Activated CD4-positive, alpha-beta memory T cell treated with anti-CD3 and anti-CD28 coated beads, Interleukin-2, amount 10 ng/mL, durations not matched to agents 7 days and 5 days (primary cell): Measurements from ENCODE around the gene EVC. TPM values are rescaled to one million over a fixed set of nuclear protein-coding genes. Genes with fewer than 3 reads are reported as not detected.

Source experiments
- CTCF ChIA-PET: fragments of 350-600 bp; sonication (Branson Sonifier 250); formaldehyde crosslinking; loops from one replicate; lab custom pipeline; 2021; ENCODE audit warnings: antibody characterized with exemption, inconsistent platforms; lab: Charles Lee
- POLR2A ChIA-PET: fragments of 350-600 bp; sonication (Branson Sonifier 250); formaldehyde crosslinking; loops from one replicate; lab custom pipeline; 2021; ENCODE audit warnings: antibody characterized with exemption; lab: Charles Lee
- DNase-seq: peaks from one replicate; pipeline ENCODE4 v3.0.0-alpha.2; 2020
- H3K27ac Mint-ChIP-seq: one replicate; pipeline ENCODE4 v1.8.0; 2021; ENCODE audit warnings: mild to moderate bottlenecking, mixed read lengths
- H3K27me3 Mint-ChIP-seq: one replicate; pipeline ENCODE4 v1.8.0; 2021; ENCODE audit warnings: mixed read lengths
- H3K36me3 Mint-ChIP-seq: one replicate; pipeline ENCODE4 v1.8.0; 2021; ENCODE audit warnings: low read depth, mixed read lengths
- H3K4me1 Mint-ChIP-seq: one replicate; pipeline ENCODE4 v1.8.0; 2021; ENCODE audit warnings: mixed read lengths
- H3K4me3 Mint-ChIP-seq: one replicate; pipeline ENCODE4 v1.8.0; 2021; ENCODE audit warnings: mild to moderate bottlenecking, mixed read lengths
- H3K9me3 Mint-ChIP-seq: one replicate; pipeline ENCODE4 v1.8.0; 2021; ENCODE audit warnings: mixed read lengths
- total RNA-seq, 2 experiments: library from RNA; stranded (reverse); gene quantifications; one replicate each; pipeline ENCODE4 v1.2.3, GENCODE V29; 2021

The EVC gene
- total RNA-seq, 2 experiments from 2014 or later = 3.2 to 4.7 TPM

GRCh38 chr4:5797866-5798265 lies 86.9 kb downstream of the EVC start:
- Mint-ChIP-seq H3K4me3 (no peak overlapping the region), H3K27me3 (no peaks in the 10 kb centered on the region)
- CTCF ChIA-PET = interaction anchor here (0.5 kb wide), 1 partner anchor 1113 kb away, joined by 3 read pairs; no protein-coding TSS in a partner anchor

GRCh38 chr4:5798462-5798861 lies 87.5 kb downstream of the EVC start:
- H3K4me1 Mint-ChIP-seq = no peaks in the 10 kb centered on the region
- H3K27ac Mint-ChIP-seq = no peak overlapping the region
- no peaks in the 10 kb centered on the region for H3K36me3 Mint-ChIP-seq
- H3K27me3 Mint-ChIP-seq = no peaks in the 10 kb centered on the region
- POLR2A ChIA-PET = no interaction called here
- no peak for DNase-seq
- H3K9me3 Mint-ChIP-seq = no peaks in the 10 kb centered on the region
- H3K4me3 Mint-ChIP-seq = no peak overlapping the region
- CTCF ChIA-PET = no interaction called here

More at GRCh38 chr4:5797866-5798265, 86.9 kb downstream of the EVC start:
- Mint-ChIP-seq H3K36me3 (no peaks in the 10 kb centered on the region), H3K9me3 (no peaks in the 10 kb centered on the region), H3K4me1 (no peaks in the 10 kb centered on the region), H3K27ac (no peak overlapping the region)
- POLR2A ChIA-PET = no interaction called here
- DNase-seq = no peak

DNA sequence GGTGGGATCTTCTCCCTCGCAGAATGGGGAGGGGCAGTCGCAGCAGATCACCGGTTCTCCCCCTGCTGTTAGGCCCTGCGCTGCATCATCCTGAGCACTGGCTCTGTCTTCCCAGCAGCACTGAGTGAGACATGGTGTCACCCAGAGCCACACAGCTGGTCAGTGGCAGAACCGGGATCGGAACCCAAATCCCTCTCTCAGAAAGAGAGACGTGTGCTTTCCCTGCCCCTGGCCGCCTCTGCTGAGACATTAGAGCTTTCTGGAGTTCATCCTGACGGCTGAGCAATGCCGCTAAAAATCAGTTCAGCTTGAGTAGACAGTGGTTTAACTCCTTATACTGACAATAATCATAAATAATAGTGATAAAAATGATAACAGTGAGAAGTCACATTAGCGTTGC lies 87.9 kb downstream of the EVC start:
- Mint-ChIP-seq H3K4me1 (no peaks in the 10 kb centered on the region), H3K27me3 (no peaks in the 10 kb centered on the region), H3K4me3 (no peak overlapping the region), H3K36me3 (no peaks in the 10 kb centered on the region), H3K27ac (no peak overlapping the region), H3K9me3 (no peaks in the 10 kb centered on the region)
- ChIA-PET POLR2A (no interaction called here), CTCF (no interaction called here)
- no peak for DNase-seq

DNA sequence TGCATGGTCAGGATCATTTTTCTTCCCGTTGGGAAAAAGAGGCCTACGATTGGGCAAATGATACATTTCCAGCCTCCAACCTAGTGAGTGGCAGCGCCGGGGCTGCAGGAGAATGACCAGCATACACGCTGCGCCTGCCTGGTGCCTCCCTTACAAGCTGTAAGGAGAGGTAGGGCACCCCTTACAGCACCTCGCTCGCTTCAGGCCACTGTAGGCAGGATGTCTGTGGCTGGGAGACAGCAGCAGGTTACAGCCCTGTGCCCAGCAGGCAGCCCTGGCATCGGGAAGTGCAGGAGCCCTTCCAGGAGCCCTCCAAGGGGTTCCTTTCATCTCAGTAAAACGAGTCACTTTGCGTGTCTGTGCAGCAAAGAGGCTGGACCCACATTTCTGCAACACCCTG lies 88.4 kb downstream of the EVC start:
- ChIA-PET POLR2A (no interaction called here), CTCF (no interaction called here)
- Mint-ChIP-seq H3K27me3 (no peaks in the 10 kb centered on the region), H3K4me3 (no peak overlapping the region), H3K36me3 (no peaks in the 10 kb centered on the region), H3K4me1 (no peaks in the 10 kb centered on the region), H3K27ac (no peak overlapping the region), H3K9me3 (no peaks in the 10 kb centered on the region)
- no peak for DNase-seq

DNA sequence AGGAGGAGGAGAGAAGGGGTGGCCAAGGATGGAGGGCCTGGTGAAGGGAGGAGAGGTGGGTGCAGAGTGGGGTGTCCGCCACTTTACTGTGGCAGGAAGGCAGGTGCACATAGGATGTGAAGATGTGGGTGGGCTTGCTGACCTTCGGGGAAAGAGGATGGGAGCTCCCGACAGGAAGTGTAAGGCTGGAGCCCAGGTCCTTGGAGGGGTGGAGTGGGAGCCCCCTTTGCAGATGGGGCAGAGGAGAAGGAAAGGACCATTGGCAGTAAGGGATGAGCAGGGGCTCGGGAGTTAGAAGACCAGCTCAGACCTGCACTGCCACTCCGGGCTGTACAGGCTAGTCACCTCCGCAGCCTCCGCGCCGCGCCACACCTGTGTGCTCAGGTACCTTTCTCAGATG lies 89.5 kb downstream of the EVC start:
- POLR2A ChIA-PET = no interaction called here
- CTCF ChIA-PET = no interaction called here
- no peaks in the 10 kb centered on the region for H3K4me1 Mint-ChIP-seq
- H3K4me3 Mint-ChIP-seq = no peak overlapping the region
- no peaks in the 10 kb centered on the region for H3K27me3 Mint-ChIP-seq
- no peak overlapping the region for H3K27ac Mint-ChIP-seq
- no peak for DNase-seq
- H3K9me3 Mint-ChIP-seq = no peaks in the 10 kb centered on the region
- H3K36me3 Mint-ChIP-seq = no peaks in the 10 kb centered on the region

- no peaks in the 10 kb centered on the region for H3K9me3 Mint-ChIP-seq
- no peak overlapping the region for H3K4me3 Mint-ChIP-seq
- no peak overlapping the region for H3K27ac Mint-ChIP-seq
- POLR2A ChIA-PET = no interaction called here
- H3K36me3 Mint-ChIP-seq = no peaks in the 10 kb centered on the region
- CTCF ChIA-PET = no interaction called here
- H3K27me3 Mint-ChIP-seq = no peaks in the 10 kb centered on the region
- no peaks in the 10 kb centered on the region for H3K4me1 Mint-ChIP-seq
- no peak for DNase-seq
These were observed 90.7 kb downstream of the EVC start for GRCh38 chr4:5801696-5802095.

GRCh38 chr4:5802565-5802964 lies 91.6 kb downstream of the EVC start:
- Mint-ChIP-seq H3K36me3 (no peaks in the 10 kb centered on the region), H3K9me3 (no peaks in the 10 kb centered on the region), H3K27me3 (no peaks in the 10 kb centered on the region), H3K4me1 (no peaks in the 10 kb centered on the region), H3K27ac (no peak overlapping the region), H3K4me3 (no peak overlapping the region)
- ChIA-PET CTCF (interaction anchor here (0.6 to 1.5 kb wide), 2 partner anchors 19 to 52 kb away, joined by 3 read pairs; no protein-coding TSS in a partner anchor), POLR2A (no interaction called here)
- no peak for DNase-seq

DNA sequence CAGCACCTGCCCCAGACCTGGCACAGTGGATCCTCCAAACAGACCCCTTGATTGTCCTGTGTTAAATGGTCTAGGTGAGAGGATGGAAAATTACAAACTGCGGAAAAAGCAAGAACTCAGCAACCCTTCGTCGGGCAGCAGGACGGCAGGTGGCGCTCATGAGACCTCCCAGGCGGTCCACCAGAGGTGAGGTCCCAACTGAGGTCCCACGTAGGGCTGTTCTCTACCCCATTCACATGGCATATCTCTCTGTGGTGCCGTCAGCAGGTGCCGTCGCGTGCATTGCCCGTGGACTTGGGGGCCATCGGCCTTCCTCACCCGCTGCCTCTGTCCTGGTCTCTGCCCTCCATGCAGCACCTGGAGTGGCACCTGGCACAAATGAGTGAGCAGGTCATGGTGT lies 93.7 kb downstream of the EVC start:
- no peaks in the 10 kb centered on the region for H3K9me3 Mint-ChIP-seq
- no peak overlapping the region for H3K27ac Mint-ChIP-seq
- H3K4me3 Mint-ChIP-seq = no peak overlapping the region
- H3K27me3 Mint-ChIP-seq = no peaks in the 10 kb centered on the region
- ChIA-PET CTCF (interaction anchor here (1.1 kb wide), 2 partner anchors 8 to 19 kb away, joined by 4 read pairs; no protein-coding TSS in a partner anchor), POLR2A (no interaction called here)
- H3K36me3 Mint-ChIP-seq = no peaks in the 10 kb centered on the region
- H3K4me1 Mint-ChIP-seq = no peaks in the 10 kb centered on the region
- DNase-seq = no peak

GRCh38 chr4:5805270-5805669 lies 94.3 kb downstream of the EVC start:
- H3K4me1 Mint-ChIP-seq = no peaks in the 10 kb centered on the region
- no peaks in the 10 kb centered on the region for H3K9me3 Mint-ChIP-seq
- H3K27me3 Mint-ChIP-seq = no peaks in the 10 kb centered on the region
- POLR2A ChIA-PET = no interaction called here
- CTCF ChIA-PET = no interaction called here
- no peaks in the 10 kb centered on the region for H3K36me3 Mint-ChIP-seq
- H3K27ac Mint-ChIP-seq = no peak overlapping the region
- no peak overlapping the region for H3K4me3 Mint-ChIP-seq
- DNase-seq = no peak

DNA sequence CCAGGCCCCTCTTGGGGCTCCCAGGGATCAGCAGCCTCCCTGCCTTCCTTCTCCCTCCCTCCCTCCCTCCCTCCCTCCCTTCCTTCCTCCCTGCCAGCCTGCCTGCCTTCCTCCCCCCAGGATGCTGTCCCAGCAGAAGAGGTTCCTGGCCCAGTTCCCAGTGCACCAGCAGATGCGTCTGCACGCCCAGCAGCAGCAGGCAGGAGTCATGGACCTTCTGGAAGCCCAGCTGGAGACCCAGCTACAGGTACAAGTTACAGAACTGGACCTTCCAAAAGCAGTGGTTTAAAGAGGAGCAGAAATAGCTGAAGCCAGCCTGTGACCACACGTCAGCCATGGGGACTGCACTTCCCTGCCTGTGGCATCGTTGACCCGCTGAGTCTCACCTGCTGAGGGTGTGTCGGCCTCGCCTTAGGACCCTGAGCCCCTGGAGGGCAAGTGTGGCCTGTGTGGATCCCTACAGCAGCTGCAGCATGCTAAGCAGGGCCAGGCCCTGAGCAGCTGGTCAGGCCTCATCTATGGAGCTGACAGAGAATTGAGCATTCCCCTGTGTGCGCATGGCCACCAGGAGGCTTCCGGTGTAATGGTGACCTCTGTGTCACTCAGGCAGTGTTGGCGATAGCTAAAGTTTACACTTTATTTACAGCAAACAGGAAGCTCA lies 97.2 kb downstream of the EVC start:
- no peak for DNase-seq
- POLR2A ChIA-PET = no interaction called here

DNA sequence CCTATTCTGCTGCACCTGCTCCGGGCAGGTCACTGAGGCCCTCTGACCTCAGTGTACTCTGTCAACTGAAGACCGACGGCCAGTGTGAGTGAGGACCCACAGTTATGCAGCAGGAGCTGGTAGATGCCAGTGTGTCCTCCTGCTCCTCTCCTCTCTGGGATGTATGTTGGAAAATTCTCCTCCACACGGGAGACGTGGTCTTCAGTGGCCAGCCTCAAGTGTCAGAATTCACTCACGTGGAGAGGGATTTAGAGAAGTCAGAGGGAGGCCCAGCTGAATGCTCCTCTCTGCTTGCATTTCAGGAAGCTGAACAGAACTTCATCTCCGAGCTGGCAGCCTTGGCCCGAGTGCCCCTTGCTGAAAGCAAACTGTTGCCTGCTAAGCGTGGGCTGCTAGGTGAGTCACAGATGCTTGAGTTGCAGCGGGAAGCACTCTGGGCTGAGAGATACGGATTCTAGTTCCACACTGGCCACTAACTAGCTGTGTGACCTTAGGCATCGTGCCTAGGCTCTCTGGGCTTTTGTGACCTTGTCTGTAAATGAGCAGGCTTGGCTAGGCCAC lies 98.3 kb downstream of the EVC start:
- no peak for DNase-seq
- Mint-ChIP-seq H3K27me3 (no peaks in the 10 kb centered on the region), H3K9me3 (no peaks in the 10 kb centered on the region), H3K4me1 (no peaks in the 10 kb centered on the region), H3K36me3 (no peaks in the 10 kb centered on the region), H3K27ac (no peak overlapping the region), H3K4me3 (no peak overlapping the region)
- POLR2A ChIA-PET = no interaction called here
- CTCF ChIA-PET = no interaction called here

More for the DNA sequence above, 97.2 kb downstream of the EVC start:
- H3K4me3 Mint-ChIP-seq = no peak overlapping the region
- H3K36me3 Mint-ChIP-seq = no peaks in the 10 kb centered on the region
- H3K9me3 Mint-ChIP-seq = no peaks in the 10 kb centered on the region
- CTCF ChIA-PET = no interaction called here
- H3K27me3 Mint-ChIP-seq = no peaks in the 10 kb centered on the region
- no peaks in the 10 kb centered on the region for H3K4me1 Mint-ChIP-seq
- no peak overlapping the region for H3K27ac Mint-ChIP-seq

GRCh38 chr4:5810151-5810550 lies 99.2 kb downstream of the EVC start:
- Mint-ChIP-seq H3K27ac (no peak overlapping the region), H3K36me3 (no peaks in the 10 kb centered on the region), H3K4me3 (no peak overlapping the region), H3K9me3 (no peaks in the 10 kb centered on the region), H3K27me3 (no peaks in the 10 kb centered on the region), H3K4me1 (no peaks in the 10 kb centered on the region)
- ChIA-PET CTCF (no interaction called here), POLR2A (no interaction called here)
- DNase-seq = no peak

DNA sequence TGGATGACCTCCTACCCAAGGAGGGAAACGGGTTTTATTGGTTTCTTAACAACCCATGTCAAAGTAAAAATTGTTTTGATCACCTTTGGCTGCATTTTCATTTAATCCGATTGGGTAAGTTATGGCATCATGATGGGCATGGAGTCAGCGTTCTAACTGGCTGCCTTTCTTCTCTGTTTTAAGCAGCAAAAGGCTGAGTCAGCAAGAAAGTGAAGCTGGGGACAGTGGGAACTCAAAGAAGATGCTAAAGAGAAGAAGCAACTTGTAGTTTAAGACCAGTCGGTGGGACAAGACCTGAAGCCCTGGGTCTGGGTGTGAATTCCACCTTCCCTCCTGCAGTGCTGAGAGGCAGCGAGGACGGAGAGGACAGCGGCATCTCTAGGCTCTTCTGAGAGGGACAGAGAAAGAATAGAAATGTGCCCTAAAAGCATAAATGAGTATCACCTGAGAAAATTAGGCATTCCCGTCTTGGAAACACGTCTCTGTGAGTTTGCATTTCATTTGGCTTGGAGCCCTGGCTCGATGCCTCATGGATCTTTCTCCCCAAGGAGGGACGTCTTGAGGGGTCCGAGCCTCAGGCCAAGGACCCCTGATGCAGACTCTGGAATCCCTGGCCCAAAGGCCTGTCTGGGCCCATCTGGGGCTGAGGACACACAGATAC lies 99.9 kb downstream of the EVC start:
- Mint-ChIP-seq H3K4me3 (no peak overlapping the region), H3K27me3 (no peaks in the 10 kb centered on the region), H3K36me3 (no peaks in the 10 kb centered on the region), H3K9me3 (no peaks in the 10 kb centered on the region), H3K4me1 (no peaks in the 10 kb centered on the region), H3K27ac (no peak overlapping the region)
- DNase-seq = no peak
- POLR2A ChIA-PET = no interaction called here
- CTCF ChIA-PET = no interaction called here
